CD4-positive, alpha-beta T cell (primary cell): ENCODE data around the gene MYOM3. TPM values are rescaled to one million over a fixed set of nuclear protein-coding genes. Genes with fewer than 3 reads are reported as not detected.

Experiments used
- ATAC-seq: fragments of 200-7000 bp; cut with Tn5 transposase; one replicate; pipeline ENCODE4 v1.10.0; 2022; ENCODE audit warnings: mild to moderate bottlenecking; ENCODE audit not compliant: poor library complexity
- CTCF ChIA-PET: fragments of 350-600 bp; sonication (Branson Sonifier 250); formaldehyde crosslinking; loops from one replicate; lab custom pipeline; 2021; ENCODE audit warnings: antibody characterized with exemption, inconsistent platforms; lab: Charles Lee
- POLR2A ChIA-PET: fragments of 350-600 bp; sonication (Branson Sonifier 250); formaldehyde crosslinking; loops from one replicate; lab custom pipeline; 2021; ENCODE audit warnings: antibody characterized with exemption, inconsistent platforms; lab: Charles Lee
- DNase-seq, 14 experiments: peaks; one replicate each; pipeline ENCODE4 v3.0.0-alpha.2; 2013 to 2020; ENCODE audit warnings: mixed read lengths in 2 of 14
- H3K27ac ChIP-seq, 2 donors: one replicate each; pipeline versions ENCODE4 v1.5.1 to v1.7.0; 2013; ENCODE audit warnings: low read length in 2 of 2, low read depth in 1 of 2, mild to moderate bottlenecking in 1 of 2
- H3K27me3 ChIP-seq, 2 experiments: 1 replicate in 1 of 2; 2 replicates in 1 of 2; pipeline versions ENCODE4 v1.6.1 to v1.7.0; 2013; ENCODE audit warnings: low read length in 2 of 2, control low read depth in 1 of 2, mild to moderate bottlenecking in 1 of 2, moderate library complexity in 1 of 2; ENCODE audit not compliant: insufficient read depth in 2 of 2, control insufficient read depth in 1 of 2
- H3K36me3 ChIP-seq: one replicate; pipeline ENCODE4 v1.6.1; 2013; ENCODE audit warnings: low read length, control low read depth; ENCODE audit not compliant: insufficient read depth
- H3K4me1 ChIP-seq: one replicate; pipeline ENCODE4 v1.6.1; 2013; ENCODE audit warnings: low read length, control low read depth; ENCODE audit not compliant: insufficient read depth
- H3K4me3 ChIP-seq: one replicate; pipeline ENCODE4 v1.5.1; 2013; ENCODE audit warnings: mild to moderate bottlenecking, low read length, moderate library complexity
- H3K9me3 ChIP-seq, 2 experiments: 1 replicate in 1 of 2; 2 replicates in 1 of 2; pipeline versions ENCODE4 v1.6.1 to v1.7.0; 2013; ENCODE audit warnings: low read length in 2 of 2, mild to moderate bottlenecking in 2 of 2, control low read depth in 1 of 2, moderate library complexity in 1 of 2; ENCODE audit not compliant: control insufficient read depth in 1 of 2, insufficient read depth in 1 of 2
- H3K27ac Mint-ChIP-seq: one replicate; pipeline ENCODE4 v1.8.0; 2020; ENCODE audit warnings: mixed read lengths
- H3K27me3 Mint-ChIP-seq: one replicate; pipeline ENCODE4 v1.8.0; 2021; ENCODE audit warnings: mixed read lengths
- H3K36me3 Mint-ChIP-seq: one replicate; pipeline ENCODE4 v1.8.0; 2021; ENCODE audit warnings: low read depth, mixed read lengths
- H3K4me1 Mint-ChIP-seq: one replicate; pipeline ENCODE4 v1.8.0; 2021; ENCODE audit warnings: low read depth, mixed read lengths
- H3K4me3 Mint-ChIP-seq: one replicate; pipeline ENCODE4 v1.8.0; 2020; ENCODE audit warnings: mild to moderate bottlenecking, mixed read lengths
- H3K9me3 Mint-ChIP-seq: one replicate; pipeline ENCODE4 v1.8.0; 2020; ENCODE audit warnings: mixed read lengths
- intact Hi-C, 2 experiments: fragments of 100-400 bp; cut with DNase I in 1 of 2; cut with micrococcal nuclease in 1 of 2; formaldehyde crosslinking; loops; one replicate each; pipeline versions ENCODE4 v1.15.1 to v1.9.0; 2023 to 2025; cut with DNase I, micrococcal nuclease
- total RNA-seq, 174 experiments: library from RNA in 2 of 174; stranded (reverse) in 2 of 174; gene quantifications; one replicate each; pipeline ENCODE4 v1.2.3 and lab custom pipeline; 2021 to 2026
- TF ChIP-seq, protein P1 (sequence below): fragments of 200-600 bp; IDR thresholded peaks from one replicate; pipeline ENCODE4 v1.8.0; 2022; ENCODE audit warnings: antibody characterized with exemption, mild to moderate bottlenecking

MYOM3 gene
- total RNA-seq, 2 experiments from 2014 or later, result not detected

DNA sequence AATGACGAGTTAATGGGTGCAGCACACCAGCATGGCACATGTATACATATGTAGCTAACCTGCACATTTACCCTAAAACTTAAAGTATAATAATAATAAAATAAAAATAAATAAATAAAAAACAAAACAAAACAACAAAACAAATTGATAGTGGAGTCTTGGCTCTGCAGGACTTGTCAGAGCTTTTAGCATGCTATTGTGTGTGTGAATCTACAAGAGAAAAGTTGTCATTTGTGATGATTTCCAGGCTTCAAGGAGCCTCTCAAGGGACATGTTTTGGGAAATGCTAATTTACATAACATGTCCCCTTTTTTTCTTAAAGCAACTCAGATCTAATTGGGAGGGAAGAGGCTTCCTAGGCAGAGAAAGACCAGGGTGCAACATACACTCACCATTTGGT lies 21.9 kb upstream of the MYOM3 start:
- no peak overlapping the region for H3K27ac Mint-ChIP-seq
- no peaks in the 10 kb centered on the region for H3K9me3 Mint-ChIP-seq
- no peak overlapping the region for H3K4me3 ChIP-seq
- intact Hi-C loops, result no loop called here
- H3K36me3 Mint-ChIP-seq, result no peaks in the 10 kb centered on the region
- DNase-seq (no peak), ATAC-seq (no peak)
- ChIA-PET POLR2A (no interaction called here), CTCF (no interaction called here)
- H3K4me1 ChIP-seq, result no peaks in the 10 kb centered on the region
- H3K27me3 ChIP-seq, result peaks cover 0 to 2% of the 10 kb centered on the region in 2 experiments
- H3K36me3 ChIP-seq, result no peaks in the 10 kb centered on the region
- H3K4me3 Mint-ChIP-seq, result no peak overlapping the region
- H3K27ac ChIP-seq, result no peak overlapping the region
- no peaks in the 10 kb centered on the region for H3K4me1 Mint-ChIP-seq
- H3K27me3 Mint-ChIP-seq, result peaks cover 18% of the 10 kb centered on the region
- peaks cover 5 to 16% of the 10 kb centered on the region in 2 experiments for H3K9me3 ChIP-seq
- TF ChIP-seq, protein P1, sequence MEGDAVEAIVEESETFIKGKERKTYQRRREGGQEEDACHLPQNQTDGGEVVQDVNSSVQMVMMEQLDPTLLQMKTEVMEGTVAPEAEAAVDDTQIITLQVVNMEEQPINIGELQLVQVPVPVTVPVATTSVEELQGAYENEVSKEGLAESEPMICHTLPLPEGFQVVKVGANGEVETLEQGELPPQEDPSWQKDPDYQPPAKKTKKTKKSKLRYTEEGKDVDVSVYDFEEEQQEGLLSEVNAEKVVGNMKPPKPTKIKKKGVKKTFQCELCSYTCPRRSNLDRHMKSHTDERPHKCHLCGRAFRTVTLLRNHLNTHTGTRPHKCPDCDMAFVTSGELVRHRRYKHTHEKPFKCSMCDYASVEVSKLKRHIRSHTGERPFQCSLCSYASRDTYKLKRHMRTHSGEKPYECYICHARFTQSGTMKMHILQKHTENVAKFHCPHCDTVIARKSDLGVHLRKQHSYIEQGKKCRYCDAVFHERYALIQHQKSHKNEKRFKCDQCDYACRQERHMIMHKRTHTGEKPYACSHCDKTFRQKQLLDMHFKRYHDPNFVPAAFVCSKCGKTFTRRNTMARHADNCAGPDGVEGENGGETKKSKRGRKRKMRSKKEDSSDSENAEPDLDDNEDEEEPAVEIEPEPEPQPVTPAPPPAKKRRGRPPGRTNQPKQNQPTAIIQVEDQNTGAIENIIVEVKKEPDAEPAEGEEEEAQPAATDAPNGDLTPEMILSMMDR, result no peak

DNA sequence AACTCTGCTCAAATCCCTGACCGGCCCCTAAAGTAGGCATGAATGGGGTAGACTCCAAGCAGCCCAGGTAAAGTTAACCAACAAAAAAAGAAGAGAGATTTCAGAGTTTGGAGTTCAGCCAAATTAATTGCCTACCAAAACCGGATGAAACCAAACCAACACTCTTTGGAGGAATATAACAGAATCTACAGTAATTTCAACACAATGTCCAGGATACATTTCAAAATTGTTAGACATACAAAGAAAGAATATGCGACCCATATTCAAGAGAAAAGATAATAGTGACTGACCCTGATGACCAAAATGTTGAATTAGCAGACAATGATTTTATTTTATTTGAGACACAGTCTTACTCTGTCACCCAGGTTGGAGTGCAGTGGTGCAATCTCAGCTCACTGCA lies 18.4 kb upstream of the MYOM3 start:
- no peaks in the 10 kb centered on the region for H3K27me3 ChIP-seq
- ChIA-PET POLR2A (no interaction called here), CTCF (no interaction called here)
- intact Hi-C loops, result no loop called here
- no peak overlapping the region for H3K4me3 Mint-ChIP-seq
- TF ChIP-seq, protein P1, result no peak
- H3K27me3 Mint-ChIP-seq, result peaks cover 8% of the 10 kb centered on the region
- no peak for DNase-seq
- H3K27ac ChIP-seq, result no peak overlapping the region
- H3K4me1 Mint-ChIP-seq, result no peaks in the 10 kb centered on the region
- no peak for ATAC-seq
- H3K36me3 Mint-ChIP-seq, result no peaks in the 10 kb centered on the region
- no peak overlapping the region for H3K27ac Mint-ChIP-seq
- H3K4me3 ChIP-seq, result no peak overlapping the region
- H3K9me3 ChIP-seq, result peaks cover 5 to 16% of the 10 kb centered on the region in 2 experiments
- no peaks in the 10 kb centered on the region for H3K36me3 ChIP-seq
- H3K4me1 ChIP-seq, result no peaks in the 10 kb centered on the region
- H3K9me3 Mint-ChIP-seq, result no peaks in the 10 kb centered on the region

DNA sequence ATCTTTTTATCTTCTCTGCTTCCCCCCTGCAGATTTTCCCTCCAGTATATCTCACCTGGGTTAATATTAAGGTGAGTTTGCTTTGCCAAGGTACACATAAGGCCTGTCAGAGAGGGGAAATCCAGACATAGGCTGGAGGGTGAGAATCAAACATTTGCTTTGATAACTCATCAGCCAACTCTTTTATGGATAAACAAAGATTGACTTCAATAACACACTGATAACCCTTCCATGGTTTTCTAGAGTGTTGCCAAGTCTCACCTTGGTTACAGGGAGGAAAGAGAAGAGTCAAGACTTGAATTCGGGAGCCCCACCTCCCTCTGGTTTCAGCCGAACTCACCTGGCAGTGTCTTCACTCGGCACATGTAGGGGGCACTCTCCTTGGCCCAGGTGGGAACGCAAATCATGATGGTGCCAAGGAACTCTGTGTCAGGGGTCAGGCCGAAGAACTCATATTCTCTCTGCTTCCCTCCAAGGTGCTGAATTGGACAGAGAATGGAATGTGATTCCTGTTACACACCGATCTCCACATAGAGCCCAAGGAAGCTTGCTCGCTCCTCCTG lies 15.9 kb upstream of the MYOM3 start:
- no peak overlapping the region for H3K4me3 Mint-ChIP-seq
- Histone ChIP-seq H3K27me3 (no peaks in the 10 kb centered on the region), H3K27ac (no peak overlapping the region), H3K4me1 (no peaks in the 10 kb centered on the region), H3K36me3 (no peaks in the 10 kb centered on the region), H3K4me3 (no peak overlapping the region), H3K9me3 (peaks cover 5 to 16% of the 10 kb centered on the region in 2 experiments)
- TF ChIP-seq, protein P1, result no peak
- ChIA-PET POLR2A (no interaction called here), CTCF (no interaction called here)
- H3K9me3 Mint-ChIP-seq, result no peaks in the 10 kb centered on the region
- no peak overlapping the region for H3K27ac Mint-ChIP-seq
- intact Hi-C loops, result no loop called here
- DNase-seq, result no peak
- H3K27me3 Mint-ChIP-seq, result peaks cover 3% of the 10 kb centered on the region
- H3K36me3 Mint-ChIP-seq, result no peaks in the 10 kb centered on the region
- no peaks in the 10 kb centered on the region for H3K4me1 Mint-ChIP-seq
- ATAC-seq, result no peak
